Thyroid gland (tissue), 4 donors: Measurements from ENCODE around the gene SUGCT.
"Not testable (repeated sequence)": the region's sequence is repeated elsewhere in the genome, so short reads cannot be mapped to it uniquely, and the experiment has no call there.

Experiments used
- CTCF ChIP-seq, 6 experiments: fragments of 200-600 bp in 3 of 6; fragments of 450-650 bp in 3 of 6; sonication (generic) in 3 of 6; IDR thresholded peaks; one replicate each; pipeline ENCODE4 v1.5.1; 2016 to 2019; ENCODE audit warnings: antibody characterized with exemption in 6 of 6, mild to moderate bottlenecking in 2 of 6, inconsistent platforms in 1 of 6, moderate library complexity in 1 of 6
- POLR2A ChIP-seq, 2 donors: fragments of 450-650 bp; IDR thresholded peaks; one replicate each; pipeline ENCODE4 v1.6.1; 2017; ENCODE audit warnings: antibody characterized with exemption in 2 of 2, mild to moderate bottlenecking in 2 of 2, moderate library complexity in 1 of 2

- TF ChIP-seq POLR2A, CTCF (IDR thresholded peaks at IDR 0.05): not testable (repeated sequence)
These were observed 10.9 kb downstream of the SUGCT start for GRCh38 chr7:40145596-40146130.
